HS-27A (cell line): ENCODE measurements around the gene SECTM1.
"Not testable (repeated sequence)": the region's sequence is repeated elsewhere in the genome, so short reads cannot be mapped to it uniquely, and the experiment has no call there.

Experiments
- DNase-seq: peaks from one replicate; pipeline ENCODE4 v3.0.0-alpha.2; 2012; ENCODE audit warnings: low read depth, missing footprints

Gene SECTM1

DNA sequence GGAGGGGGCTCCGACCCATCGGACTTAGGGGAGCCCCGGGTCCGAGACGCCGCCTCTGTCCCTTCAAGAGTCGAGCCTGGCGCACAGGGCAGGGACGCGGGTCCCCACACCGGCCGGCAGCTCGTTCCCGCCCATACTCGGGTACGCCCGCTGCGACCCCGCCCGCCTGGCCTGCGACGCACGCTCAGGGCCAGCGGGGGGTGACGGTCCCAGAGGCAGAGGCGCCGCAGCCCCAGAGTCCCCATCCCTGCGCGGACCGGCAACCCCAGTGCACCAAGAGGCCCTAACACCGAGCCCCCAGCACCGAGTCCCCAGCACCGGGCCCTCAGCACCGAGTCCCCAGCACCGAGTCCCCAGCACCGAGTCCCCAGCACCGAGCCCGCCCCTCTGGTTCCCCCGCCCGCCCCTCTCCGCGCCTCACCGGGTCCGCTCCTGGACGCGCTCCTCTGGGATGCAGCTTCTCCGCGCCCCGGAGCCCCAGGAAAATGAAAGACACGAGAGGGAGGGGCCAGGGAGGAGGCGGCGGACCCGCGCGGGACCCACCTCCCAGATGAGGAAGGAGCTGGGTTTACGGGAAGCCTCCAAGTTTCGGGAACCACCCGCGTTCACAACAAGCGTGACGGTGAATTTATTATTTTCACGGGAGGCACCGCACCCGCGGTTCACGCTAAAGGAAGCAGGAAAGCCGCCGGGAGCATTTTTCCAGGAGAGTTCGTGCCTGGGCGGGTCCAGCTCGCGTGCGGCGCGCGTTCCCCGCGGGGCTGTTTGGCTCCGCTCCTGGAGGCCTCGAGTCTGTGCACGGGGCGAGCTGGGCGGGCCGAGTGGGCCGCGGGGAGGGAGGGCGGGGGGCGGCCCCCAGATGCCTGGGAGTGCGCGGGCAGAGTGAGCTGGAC is at the start of gene SECTM1:
SECTM1 (minus strand) TSS at position 488 of the 893 bp plus-strand sequence. CDS start 6,526 bp downstream, outside the sequence.
- no peak for DNase-seq

DNA sequence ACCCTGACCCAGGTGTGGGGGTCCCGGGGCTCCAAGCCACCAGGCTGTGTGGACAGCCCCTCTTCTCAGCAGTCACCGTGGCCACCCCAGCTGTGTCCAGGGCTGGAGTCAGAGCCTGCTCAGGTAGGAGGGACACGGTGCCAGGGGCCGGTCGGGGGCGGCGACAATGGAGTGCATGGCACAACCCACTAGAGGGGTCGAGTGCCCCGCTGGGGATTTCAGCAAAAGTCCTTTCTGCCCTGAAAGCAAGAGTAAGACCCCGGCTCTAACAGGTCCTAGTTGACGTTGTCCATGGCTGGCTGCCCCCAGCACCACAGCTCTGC is 49.3 kb upstream of the SECTM1 start:
- DNase-seq: no peak

DNA sequence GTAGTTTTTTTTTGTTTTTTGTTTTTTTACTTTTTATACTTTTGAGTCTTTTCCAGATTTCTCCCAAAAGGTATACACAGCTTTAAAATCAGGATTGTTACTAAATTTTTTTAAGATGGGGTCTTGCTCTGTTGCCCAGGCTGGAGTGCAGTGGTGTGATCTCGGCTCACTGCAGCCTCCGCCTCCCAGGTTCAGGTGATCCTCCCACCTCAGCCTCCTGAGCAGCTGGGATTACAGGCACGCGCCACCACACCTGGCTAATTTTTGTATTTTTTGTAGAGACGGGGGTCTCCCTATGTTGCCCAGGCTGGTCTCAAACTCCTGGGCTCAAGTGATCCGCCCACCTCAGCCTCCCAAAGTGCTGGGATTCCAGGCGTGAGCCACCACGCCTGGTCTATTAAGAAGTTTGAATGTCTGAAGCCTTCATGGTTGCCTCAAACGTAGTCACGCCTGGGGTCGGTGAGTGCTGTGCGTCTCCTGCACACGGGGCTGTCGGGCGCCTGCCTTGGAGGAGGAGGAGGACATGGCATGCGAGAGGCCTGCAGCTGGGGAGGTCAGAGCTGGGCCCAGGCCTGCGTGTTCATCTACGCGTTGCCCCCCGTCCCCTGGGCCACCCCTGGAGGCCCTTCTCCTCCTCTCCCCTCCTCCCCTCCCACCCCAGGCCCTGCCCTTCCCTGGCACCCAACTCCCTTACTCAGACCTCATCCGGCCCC is 48.8 kb upstream of the SECTM1 start:
- not testable (repeated sequence) for DNase-seq

DNA sequence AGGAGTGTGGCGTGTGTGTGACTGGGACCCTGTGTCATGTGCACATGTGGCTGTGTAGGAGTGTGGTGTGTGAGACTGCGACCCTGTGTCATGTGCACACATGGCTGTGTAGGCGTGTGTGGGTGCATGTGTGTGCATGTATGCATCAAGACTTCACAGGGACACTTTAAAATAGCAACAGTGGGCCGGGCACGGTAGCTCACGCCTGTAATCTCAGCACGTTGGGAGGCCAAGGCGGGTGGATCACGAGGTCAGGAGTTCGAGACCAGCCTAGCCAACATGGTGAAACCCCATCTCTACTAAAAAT is 48.1 kb upstream of the SECTM1 start:
- not testable (repeated sequence) for DNase-seq

DNA sequence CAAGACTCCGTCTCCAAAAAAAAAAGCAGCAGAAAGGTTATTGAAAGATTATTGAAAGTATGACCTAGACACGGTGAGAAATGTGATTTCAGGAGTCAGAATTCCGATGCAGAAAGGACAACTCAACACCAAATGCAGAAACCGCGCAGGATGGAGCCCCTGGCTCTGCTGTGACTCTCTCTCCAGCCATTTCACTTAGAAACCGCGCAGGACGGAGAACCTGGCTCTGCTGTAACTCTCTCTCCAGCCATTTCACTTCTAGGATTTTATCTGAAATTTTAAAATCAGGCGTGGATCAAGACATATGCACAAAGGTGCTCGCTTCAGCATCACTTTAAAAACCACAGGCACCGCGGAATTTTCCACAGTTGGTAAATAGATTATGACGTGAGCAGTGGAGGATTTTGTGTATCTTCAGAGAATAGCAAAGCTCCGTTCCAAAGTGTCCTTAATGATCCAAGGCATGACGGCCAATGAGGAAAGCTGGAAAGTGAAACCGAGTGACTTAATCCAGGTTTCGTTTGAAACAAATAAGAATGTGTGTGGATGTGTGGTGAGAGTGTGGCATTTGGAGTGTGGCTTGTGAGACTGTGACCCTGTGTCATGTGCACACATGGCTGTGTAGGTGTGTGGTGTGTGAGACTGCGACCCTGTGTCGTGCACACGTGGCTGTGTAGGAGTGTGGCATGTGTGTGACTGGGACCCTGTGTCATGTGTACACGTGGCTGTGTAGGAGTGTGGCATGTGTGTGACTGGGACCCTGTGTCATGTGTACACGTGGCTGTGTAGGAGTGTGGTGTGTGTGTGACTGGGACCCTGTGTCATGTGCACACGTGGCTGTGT is 47.5 kb upstream of the SECTM1 start:
- DNase-seq: no peak

DNA sequence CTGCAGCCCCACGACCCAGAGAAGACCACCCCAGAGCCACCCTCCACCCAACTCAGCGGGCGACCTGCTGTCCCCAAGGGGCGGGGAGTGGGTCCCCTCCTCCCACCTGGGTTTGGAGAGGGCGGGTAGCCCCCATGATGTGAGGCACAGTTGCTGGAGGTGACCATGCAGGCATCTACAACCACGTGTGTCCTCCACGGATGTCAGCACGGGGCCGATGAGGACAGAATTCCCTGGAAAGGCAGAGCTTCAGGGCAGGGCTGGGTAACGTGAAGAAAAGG is 45.1 kb upstream of the SECTM1 start:
- DNase-seq: no peak

DNA sequence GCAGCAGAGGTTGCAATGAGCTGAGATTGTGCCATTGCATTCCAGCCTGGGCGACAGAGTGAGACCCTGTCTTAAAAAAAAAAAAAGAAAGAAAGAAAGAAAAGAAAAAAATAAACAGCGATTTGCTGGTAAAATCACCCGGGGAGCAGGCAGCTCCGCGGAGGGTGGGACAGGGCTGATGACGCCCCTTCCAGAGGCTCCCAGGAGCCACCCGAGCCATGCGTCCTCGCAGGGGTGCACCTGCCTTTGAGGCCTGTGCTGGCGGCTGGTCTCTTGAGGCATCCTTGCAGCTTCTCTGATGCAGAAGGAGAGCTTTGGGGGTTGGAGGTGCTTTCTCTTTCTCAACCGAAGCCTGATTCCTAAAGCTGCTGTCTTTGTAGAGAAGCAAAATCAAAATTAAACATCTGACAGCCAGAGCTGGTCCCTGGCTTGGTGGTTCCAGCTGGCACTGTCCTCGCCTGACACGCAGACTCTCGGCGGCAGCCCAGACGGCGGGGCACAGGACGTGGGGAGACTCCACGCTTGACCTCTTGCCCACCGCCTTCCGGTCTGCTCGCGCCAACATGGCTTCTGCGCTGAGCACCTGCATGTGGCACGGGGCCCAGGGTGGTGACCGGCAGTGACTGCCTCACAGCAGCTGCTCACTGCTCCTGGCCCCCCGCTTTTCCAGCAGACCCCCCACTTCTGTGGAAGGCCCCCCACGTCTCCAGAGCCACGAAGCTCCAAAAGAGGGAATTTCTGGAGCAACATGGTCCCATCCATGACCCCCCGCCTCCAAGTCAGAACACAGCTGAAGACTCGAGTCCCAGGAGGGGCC is 44.6 kb upstream of the SECTM1 start:
- DNase-seq: no peak

DNA sequence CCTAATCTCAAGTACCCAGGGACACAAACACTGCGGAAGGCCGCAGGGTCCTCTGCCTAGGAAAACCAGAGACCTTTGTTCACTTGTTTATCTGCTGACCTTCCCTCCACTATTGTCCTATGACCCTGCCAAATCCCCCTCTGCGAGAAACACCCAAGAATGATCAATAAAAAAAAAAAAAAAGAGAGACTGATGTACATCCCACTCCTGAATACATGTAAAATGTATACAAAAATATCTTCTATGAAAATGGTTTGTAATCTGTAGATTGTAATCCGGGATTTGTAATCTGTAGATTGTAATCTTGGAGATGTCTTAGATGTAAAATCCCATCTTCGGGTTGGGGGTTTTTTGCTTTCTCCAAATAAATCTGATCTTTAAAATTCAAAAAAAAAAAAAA is 43.7 kb upstream of the SECTM1 start:
- not testable (repeated sequence) for DNase-seq

DNA sequence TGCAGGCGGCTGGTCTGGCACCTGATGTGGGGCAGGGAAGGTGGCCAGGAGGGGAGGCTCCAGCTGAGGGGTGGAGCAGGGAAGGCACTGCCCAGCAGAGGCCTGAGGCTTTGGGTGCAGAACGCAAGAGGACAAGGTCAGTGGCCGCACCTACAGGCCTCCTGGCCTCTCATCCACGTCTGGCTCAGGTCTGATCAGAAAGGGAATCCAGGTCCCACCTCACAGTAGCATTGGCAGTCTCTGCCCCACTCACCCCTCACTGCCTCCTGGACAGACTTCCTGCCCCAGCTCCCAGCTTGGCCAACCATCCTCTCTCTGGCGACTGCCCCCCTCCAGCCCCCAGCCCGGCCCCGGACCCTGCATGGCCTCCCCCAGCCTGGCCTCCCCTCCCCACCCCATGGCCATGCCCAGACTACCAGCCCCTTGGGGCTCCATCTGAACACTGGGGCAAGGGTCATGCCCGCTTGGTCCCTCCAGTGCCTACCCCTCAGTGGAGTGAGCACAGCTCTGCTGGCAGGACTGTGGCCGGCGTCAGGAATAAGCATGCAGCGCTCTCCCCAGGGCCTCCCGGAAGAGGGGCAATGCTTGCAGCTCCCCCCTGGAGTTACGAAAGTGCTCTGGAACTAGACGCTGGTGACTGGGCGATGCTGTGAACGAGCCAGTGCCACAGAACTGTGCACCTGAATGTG is 42.6 kb upstream of the SECTM1 start:
- no peak for DNase-seq

DNA sequence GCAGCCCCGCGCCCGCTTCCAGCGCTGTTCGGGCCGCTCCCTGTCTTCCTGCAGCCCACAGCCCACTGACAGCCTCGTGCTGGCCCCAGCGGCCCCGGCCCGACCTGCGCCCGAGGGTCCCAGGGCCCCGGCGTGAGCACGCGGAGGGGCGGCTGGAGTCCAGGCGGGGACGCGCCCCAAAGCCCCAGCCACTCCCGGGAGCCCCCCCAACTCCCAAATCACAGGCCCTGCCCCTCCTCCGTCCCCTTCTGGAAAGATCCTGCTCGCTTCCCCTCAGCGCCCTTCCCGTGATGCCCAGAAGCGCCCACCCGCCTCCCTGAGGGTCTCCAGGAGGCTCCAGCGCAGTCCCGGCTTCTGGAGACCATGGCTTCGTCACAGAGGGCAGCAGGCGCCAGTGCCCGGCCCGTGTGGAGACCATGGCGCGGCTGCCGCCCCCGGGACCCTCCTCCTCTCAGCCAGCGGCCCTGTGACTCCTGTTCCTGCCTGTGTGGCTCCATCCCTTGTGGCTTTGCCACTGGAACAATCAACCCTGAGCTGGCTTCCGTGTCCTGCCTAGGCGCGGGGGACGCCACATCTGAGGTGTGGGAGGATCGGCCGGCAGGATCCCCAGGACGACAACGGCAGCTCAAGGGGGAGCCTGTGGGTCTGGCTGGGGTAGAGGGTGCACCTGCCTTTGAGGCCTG is 41.9 kb upstream of the SECTM1 start:
- DNase-seq: no peak

DNA sequence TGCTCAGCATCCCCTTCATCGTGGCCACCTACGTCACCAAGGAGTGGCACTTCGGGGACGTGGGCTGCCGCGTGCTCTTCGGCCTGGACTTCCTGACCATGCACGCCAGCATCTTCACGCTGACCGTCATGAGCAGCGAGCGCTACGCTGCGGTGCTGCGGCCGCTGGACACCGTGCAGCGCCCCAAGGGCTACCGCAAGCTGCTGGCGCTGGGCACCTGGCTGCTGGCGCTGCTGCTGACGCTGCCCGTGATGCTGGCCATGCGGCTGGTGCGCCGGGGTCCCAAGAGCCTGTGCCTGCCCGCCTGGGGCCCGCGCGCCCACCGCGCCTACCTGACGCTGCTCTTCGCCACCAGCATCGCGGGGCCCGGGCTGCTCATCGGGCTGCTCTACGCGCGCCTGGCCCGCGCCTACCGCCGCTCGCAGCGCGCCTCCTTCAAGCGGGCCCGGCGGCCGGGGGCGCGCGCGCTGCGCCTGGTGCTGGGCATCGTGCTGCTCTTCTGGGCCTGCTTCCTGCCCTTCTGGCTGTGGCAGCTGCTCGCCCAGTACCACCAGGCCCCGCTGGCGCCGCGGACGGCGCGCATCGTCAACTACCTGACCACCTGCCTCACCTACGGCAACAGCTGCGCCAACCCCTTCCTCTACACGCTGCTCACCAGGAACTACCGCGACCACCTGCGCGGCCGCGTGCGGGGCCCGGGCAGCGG is 41.2 kb upstream of the SECTM1 start:
- DNase-seq: no peak

DNA sequence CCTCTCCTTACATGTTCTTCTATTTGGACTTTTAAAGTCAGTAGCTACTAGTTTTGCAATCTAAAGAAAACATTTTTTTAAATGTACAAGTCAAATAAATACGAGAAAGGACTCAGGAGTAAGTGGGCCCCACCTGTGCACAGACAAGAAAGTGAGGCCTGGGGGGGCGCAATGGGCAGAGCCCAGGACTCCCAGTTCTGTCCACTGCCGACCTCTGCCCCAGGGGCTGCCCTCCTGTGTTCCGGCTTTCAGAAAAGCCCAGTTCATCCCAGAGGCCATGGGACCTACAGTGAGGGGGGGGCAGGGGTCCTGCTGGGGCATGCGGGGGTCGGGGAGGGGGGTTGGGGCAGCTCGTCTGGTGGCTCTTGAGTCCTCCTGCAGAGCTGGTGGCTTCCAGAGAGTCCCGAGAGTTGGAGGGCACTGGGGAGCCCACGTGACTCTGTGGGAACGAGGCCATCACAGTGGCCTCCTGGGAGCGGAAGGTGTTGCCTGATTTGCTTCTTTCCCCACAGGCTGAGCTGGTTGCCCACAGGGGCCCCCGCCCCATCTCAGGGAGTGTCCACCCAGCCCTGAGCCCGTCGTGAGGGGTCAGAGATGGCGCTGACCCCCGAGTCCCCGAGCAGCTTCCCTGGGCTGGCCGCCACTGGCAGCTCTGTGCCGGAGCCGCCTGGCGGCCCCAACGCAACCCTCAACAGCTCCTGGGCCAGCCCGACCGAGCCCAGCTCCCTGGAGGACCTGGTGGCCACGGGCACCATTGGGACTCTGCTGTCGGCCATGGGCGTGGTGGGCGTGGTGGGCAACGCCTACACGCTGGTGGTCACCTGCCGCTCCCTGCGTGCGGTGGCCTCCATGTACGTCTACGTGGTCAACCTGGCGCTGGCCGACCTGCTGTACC is 40.4 kb upstream of the SECTM1 start:
- DNase-seq: no peak

DNA sequence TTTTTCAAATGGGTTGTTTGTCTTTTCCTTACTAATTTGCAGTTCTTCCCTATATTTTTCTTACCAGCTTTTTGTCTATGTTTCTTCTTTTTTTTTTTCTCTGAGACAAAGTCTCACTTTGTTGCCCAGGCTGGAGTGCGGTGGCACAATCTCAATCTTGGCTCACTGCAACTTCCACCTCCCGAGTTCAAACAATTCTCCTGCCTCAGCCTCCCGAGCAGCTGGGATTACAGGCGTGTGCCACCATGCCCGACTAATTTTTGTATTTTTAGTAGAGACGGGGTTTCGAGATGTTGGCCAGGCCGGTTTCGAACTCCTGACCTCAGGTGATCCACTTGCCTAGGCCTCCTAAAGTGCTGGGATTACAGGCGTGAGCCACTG is 39.5 kb upstream of the SECTM1 start:
- not testable (repeated sequence) for DNase-seq

DNA sequence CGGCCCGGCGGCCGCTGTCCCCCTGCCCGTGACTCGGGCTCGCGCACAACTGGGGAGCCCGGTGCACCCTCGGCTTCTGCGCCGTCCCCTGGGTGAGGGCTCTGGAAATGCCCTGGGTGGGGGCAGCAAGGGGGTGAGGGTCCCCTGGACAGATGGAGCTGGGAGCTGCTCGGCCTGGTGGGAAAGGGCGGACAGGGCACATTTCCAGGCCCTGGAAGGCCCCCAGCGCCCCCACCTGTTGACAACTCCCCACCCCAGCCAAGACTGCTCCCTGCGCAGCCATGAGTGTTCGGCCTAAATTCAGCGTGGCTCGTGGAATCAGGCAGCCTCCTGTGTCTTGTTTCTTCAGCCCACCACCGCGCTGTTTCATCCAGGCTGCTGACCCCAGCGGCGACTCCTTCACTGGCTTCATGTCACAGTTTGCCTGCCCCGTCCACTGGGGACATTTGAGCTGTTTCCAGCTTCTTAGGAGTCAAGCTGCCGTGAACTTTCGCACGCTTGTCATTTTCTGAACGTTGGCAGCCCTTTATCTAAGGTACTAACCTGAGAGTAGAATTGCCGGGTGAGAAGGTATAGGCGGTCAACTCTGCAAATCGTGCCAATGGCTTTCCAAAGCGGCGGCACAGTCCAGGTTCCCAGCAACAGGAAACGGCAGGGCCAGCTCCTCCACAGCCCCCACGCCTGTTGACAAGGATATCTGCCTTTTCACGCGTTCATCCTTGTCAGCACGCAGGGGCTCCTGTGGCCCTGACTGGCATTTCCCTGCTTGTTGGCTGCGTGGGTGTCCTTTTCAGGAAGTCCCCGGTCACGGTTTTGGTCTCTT is 38.9 kb upstream of the SECTM1 start:
- no peak for DNase-seq

DNA sequence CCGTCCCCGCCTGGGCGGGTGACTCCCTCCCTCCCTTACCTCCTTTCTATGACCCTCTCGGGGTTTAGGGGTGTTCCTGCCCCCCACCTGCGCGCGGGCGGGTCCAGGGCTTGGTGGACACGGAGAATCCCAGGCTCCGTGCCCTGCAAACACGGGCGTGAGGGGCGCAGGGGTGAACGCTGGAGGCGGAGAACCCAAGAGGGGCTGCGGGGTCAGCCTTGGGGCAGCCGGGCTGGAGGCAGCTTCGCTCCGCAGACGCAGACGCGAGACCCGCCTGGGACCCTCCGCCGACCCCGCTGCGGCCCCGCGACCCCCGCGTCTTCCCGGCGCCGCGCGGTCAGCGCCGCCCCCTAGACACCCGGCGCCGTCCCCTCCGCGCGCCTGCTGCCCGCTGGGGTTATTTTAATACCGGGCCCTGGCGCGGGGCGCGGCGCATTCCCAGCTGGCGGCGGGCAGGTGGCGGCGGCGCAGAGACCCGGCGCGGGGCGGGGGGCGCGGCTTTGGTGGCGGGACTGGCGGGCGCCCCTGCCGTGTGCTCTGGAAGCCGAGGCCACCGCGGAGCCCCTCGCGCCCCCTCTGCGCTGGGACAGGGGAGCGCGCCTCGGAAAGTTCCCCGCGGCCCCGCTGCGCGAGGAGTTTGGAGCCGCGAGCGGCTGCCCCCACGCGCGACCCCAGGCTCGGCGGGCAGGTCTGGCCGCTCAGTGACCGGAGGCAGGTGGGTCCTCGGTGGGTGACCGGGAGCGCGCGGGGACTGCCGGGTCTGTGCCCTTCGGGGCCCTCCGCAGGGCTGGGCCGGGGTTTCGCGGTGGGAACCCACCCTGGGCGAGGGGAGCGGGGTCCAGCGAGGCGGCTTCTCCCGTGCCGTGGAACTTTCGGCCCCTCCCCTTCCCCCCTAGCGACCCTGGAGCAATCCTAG is 38.0 kb upstream of the SECTM1 start, which contains the start of gene UTS2R:
UTS2R (plus strand) TSS at position 433 of the 916 bp plus-strand sequence. CDS start 2,560 bp downstream, outside the sequence.
- no peak for DNase-seq

DNA sequence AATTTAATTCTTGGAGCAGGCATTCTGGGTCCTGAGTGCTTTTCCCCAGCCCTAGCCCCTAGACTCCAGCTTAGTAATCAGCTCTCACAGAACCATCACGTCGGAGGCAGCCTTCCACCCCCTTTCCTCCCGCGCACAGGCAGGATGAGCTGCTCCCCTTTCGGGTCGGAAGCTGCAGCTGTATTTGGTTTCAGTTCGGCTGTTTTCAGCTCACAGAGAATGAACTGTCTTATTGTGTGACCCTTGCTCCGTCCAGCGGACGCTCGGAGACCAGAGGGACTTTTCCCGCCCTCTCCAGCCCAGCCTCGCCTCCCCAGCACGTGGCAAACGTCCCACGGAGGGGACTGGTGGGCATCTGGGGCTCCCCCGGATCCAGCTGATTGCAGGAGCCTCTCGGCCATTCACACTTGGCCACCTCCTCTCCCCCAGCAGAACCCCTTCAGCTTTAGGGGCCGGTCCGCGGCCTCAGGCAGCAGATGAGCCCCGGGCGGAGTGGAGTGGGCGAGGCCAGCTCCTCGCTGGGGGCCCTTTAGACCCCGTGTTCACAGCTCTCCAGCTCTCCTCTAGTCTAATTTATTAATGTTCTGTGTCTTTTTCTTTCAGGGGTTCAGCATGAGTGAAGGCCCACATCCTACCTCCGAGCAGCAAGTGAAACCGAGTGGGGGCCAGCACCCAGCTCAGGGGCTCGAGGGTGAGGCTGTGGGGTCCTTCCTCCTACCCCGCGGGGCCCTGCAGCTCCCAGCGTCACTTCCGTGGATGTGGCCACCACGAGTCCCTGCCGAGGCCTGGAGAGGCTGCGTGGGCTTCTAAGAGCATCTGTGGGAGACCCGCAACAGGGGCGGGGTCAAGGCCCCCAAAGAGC is 37.1 kb upstream of the SECTM1 start:
- no peak for DNase-seq
